Ovary (tissue), 3 donors: ENCODE measurements around the gene RABL6.

ENCODE experiments used
- POLR2A ChIP-seq: fragments of 450-650 bp; IDR thresholded peaks from one replicate; pipeline ENCODE4 v1.6.1; 2017; ENCODE audit warnings: antibody characterized with exemption, mild to moderate bottlenecking, moderate library complexity
- TF ChIP-seq, protein P1 (sequence below), 3 donors: fragments of 450-650 bp in 2 of 3; fragments of 200-600 bp in 1 of 3; IDR thresholded peaks; one replicate each; pipeline versions ENCODE4 v1.5.1 to v1.8.0; 2016 to 2022; ENCODE audit warnings: antibody characterized with exemption in 3 of 3, mild to moderate bottlenecking in 1 of 3
- donor health status: DM: no; HTN: no; CAD: no.

DNA sequence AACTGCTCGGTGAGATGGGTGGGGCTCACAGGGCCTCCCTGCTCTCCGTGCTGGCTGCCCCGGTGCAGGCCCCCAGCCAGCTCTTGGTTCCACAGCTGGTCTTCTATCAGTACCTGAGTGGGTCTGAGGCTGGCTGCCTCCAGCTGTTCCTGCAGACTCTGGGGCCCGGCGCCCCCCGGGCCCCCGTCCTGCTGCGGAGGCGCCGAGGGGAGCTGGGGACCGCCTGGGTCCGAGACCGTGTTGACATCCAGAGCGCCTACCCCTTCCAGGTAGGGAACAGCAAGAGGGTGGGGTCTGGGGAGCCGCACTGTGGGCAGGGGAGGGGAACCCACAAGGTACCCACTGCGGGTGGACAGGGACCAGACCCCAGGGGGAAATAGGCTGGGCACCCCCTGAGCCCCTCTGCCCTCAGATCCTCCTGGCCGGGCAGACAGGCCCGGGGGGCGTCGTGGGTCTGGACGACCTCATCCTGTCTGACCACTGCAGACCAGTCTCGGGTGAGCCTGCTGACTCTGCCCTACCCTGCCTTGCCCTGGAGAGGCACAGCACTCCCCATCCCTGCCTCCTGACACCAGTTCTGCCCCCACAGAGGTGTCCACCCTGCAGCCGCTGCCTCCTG, 47.2 kb downstream of the RABL6 start:
- TF ChIP-seq, protein P1, sequence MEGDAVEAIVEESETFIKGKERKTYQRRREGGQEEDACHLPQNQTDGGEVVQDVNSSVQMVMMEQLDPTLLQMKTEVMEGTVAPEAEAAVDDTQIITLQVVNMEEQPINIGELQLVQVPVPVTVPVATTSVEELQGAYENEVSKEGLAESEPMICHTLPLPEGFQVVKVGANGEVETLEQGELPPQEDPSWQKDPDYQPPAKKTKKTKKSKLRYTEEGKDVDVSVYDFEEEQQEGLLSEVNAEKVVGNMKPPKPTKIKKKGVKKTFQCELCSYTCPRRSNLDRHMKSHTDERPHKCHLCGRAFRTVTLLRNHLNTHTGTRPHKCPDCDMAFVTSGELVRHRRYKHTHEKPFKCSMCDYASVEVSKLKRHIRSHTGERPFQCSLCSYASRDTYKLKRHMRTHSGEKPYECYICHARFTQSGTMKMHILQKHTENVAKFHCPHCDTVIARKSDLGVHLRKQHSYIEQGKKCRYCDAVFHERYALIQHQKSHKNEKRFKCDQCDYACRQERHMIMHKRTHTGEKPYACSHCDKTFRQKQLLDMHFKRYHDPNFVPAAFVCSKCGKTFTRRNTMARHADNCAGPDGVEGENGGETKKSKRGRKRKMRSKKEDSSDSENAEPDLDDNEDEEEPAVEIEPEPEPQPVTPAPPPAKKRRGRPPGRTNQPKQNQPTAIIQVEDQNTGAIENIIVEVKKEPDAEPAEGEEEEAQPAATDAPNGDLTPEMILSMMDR (IDR thresholded peaks at IDR 0.05): no peak
- no peak for TF ChIP-seq POLR2A
